ELR (cell line): Measurements from ENCODE around the gene C16orf92.

Experiments used
- DNase-seq: peaks from one replicate; pipeline ENCODE4 v3.0.0-alpha.2; 2015; ENCODE audit warnings: low read depth

The C16orf92 gene

GRCh38 chr16:30022887-30023286, at the start of gene C16orf92:
Gene C16orf92, plus strand, starts transcription at chr16:30023198. Its CDS starts 143 bp downstream, at chr16:30023341.
- DNase-seq = no peak

- peak; percentile 97 for DNase-seq
Measured at GRCh38 chr16:29973384-29974246, 49.4 kb upstream of the C16orf92 start, which contains the start of gene TAOK2. Gene TAOK2, plus strand, starts transcription at chr16:29973868. Its CDS starts 3,905 bp downstream, at chr16:29977773.

DNA sequence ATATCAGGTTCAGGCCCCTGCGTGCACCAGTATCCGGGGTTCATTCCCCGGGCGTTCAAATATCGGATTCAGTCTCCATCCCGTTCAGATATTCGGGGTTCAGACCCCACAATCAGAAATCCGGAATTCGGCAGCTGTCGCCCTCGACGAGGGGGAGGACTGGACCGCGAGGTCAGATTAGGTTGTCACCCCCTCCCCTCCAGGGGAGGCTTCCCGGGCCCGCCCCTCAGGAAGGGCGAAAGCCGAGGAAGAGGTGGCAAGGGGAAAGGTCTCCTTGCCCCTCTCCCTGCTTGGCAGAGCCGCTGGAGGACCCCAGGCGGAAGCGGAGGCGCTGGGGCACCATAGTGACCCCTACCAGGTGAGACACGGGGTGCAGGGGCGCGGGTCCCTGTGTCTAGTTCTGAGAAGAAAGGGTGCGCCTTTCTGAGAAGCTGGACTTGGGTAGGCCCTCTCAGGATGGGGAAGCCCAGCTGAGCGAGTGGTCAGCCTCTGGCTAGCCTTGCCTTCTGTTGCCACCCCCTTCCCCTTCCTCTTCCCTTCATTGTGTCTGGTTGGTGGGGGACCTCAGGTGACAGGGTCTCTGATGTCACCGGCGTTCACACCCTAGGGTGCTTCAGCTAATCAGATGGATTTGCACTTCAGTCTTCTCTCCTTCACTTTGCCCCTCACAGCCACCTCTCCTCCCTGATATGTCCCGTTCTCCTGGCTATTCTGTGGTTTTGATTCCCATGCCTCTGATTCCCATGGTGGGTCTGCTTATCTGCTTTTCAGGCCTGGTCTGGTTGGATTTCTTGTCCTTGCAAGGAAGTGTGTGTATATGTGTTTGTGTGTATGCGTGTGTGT, 48.5 kb upstream of the C16orf92 start:
- DNase-seq = peak; percentile 34

GRCh38 chr16:29975134-29975538, 47.9 kb upstream of the C16orf92 start:
- DNase-seq = no peak

- DNase-seq = peak; percentile 11
Measured at GRCh38 chr16:29975811-29976511, 47.0 kb upstream of the C16orf92 start.

- no peak for DNase-seq
Measured at GRCh38 chr16:29977063-29977825, 45.8 kb upstream of the C16orf92 start.

DNA sequence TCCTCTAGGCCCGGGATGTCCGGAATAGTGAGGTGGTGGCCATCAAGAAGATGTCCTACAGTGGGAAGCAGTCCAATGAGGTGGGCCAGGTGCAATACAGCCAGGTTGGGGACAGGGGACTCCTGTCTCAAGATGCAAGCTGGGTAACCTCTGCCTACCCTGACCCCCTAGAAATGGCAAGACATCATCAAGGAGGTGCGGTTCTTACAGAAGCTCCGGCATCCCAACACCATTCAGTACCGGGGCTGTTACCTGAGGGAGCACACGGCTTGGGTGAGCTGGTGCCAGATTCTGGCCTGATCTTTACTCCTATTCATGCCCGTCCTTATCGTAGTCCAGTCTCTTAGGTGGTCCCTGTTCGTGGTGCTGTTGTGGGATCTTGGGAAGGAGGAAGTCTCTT, 44.9 kb upstream of the C16orf92 start:
- DNase-seq = no peak

DNA sequence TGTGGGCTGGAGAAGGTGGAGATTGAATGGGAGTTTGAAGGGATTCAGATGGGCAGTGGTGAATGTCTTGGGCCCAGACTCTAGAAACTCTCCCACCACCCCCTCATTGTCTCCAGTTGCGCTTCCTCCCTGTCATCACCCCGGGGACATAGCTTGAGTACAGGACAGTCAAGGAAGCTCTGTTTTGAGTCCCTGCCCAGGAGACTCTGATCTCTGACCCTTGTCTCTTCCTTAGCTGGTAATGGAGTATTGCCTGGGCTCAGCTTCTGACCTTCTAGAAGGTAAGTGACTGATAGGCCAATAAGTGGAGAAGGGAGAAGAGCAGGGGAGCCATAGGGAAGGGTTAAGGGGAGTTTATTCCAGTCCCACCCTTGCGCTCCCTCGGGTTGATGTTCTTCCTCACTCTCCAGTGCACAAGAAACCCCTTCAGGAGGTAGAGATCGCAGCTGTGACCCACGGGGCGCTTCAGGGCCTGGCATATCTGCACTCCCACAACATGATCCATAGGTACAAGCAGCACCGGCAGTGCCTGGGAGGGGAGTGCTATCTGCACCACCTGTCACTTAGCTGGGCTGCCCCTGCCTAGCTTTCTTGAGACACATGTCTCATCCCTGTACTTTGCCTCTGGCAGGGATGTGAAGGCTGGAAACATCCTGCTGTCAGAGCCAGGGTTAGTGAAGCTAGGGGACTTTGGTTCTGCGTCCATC, 44.3 kb upstream of the C16orf92 start:
- no peak for DNase-seq

DNA sequence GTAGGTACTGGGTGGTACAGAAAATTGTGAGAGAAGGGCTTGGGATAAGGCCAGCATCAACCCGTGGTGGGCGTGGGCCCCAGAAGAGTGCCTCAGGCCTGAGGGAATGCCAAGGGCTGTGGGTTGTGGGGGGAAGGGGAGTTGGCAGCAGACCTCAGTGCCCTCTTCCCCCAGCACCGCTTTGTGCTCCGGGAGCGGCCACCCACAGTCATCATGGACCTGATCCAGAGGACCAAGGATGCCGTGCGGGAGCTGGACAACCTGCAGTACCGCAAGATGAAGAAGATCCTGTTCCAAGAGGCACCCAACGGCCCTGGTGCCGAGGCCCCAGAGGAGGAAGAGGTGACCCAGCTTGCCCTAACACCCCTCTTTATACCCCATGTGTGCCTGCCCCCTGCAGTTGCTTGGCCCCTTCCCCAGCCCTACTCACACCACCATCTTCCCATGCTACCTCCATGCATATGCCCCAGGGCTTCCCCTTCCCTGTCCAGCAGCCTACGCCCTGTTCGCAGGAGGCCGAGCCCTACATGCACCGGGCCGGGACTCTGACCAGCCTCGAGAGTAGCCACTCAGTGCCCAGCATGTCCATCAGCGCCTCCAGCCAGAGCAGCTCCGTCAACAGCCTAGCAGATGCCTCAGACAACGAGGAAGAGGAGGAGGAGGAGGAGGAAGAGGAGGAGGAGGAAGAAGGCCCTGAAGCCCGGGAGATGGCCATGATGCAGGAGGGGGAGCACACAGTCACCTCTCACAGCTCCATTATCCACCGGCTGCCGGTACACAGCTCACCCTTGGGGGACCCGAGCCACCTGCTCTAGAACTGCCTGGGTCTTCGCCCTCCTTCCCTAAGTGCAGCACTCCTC, 40.2 kb upstream of the C16orf92 start:
- no peak for DNase-seq

DNA sequence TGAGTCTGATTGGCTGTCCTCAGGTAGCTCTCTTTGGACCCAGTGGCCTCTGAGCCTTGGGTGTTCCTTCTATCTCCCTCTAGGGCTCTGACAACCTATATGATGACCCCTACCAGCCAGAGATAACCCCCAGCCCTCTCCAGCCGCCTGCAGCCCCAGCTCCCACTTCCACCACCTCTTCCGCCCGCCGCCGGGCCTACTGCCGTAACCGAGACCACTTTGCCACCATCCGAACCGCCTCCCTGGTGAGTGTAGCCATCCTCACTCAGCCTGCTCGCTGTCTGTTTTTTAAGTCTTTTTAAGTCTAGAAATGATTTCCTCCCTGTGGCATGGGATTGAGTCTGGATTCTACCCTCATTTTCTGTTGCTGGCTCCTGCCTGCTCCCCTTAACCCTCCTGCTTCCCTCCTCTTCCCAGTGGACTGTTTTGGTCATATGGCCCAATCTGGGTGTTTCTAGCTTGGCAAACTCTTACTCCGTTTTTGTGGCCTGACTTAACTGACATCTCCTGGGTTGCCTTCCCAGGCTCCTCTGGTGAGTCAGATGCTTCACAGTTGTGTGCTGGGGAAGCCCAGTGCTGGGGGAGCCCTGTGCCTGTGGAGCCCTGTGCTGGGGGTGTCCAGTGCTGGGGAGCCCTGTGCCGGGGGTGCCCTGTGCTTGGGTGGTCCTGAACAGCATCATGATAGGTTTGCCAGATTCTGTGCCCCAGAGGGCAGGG, 39.4 kb upstream of the C16orf92 start:
- DNase-seq = no peak

DNA sequence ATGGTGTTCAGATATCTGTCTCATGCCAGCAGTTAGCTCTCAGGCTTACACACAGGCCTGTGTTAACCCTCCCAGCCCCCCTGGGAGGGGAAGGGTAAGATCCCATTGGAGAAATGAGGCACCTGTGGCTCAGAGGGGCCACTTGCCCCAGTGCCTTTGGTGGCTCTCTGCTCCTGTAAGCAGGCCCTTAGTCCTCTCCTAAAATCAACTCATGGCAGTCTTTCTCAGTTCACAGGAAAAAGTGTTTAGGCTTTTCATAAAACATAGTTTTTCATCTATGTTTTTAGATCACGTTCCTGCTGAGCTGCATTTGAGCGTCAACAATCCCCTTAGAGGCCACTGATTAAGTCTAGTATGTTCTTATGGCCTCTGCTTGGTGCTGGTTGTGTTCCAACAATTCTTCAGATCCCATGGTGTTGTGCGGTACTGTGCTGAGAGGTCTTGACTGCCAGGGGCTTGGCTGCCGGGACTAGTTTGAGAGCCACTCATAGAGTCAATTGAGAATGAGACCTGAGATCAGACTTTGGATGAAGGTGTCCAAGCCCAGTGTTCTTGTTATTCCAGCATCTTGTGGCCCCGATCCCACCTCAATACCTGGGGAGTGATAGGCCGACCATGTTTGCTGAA, 38.7 kb upstream of the C16orf92 start:
- DNase-seq = no peak

- no peak for DNase-seq
Measured at GRCh38 chr16:29984764-29985147, 38.2 kb upstream of the C16orf92 start.

DNA sequence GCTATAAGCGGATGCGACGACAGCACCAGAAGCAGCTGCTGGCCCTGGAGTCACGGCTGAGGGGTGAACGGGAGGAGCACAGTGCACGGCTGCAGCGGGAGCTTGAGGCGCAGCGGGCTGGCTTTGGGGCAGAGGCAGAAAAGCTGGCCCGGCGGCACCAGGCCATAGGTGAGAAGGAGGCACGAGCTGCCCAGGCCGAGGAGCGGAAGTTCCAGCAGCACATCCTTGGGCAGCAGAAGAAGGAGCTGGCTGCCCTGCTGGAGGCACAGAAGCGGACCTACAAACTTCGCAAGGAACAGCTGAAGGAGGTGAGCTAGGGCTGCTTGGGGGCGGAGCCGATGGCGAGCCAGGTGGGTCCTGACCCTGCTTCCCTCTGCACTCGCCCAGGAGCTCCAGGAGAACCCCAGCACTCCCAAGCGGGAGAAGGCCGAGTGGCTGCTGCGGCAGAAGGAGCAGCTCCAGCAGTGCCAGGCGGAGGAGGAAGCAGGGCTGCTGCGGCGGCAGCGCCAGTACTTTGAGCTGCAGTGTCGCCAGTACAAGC, 37.7 kb upstream of the C16orf92 start:
- DNase-seq = no peak

GRCh38 chr16:29986231-29986630, 36.8 kb upstream of the C16orf92 start:
- DNase-seq = no peak

GRCh38 chr16:29986931-29987330, 36.1 kb upstream of the C16orf92 start:
- no peak for DNase-seq

GRCh38 chr16:29987371-29988085, 35.5 kb upstream of the C16orf92 start:
- DNase-seq = no peak

DNA sequence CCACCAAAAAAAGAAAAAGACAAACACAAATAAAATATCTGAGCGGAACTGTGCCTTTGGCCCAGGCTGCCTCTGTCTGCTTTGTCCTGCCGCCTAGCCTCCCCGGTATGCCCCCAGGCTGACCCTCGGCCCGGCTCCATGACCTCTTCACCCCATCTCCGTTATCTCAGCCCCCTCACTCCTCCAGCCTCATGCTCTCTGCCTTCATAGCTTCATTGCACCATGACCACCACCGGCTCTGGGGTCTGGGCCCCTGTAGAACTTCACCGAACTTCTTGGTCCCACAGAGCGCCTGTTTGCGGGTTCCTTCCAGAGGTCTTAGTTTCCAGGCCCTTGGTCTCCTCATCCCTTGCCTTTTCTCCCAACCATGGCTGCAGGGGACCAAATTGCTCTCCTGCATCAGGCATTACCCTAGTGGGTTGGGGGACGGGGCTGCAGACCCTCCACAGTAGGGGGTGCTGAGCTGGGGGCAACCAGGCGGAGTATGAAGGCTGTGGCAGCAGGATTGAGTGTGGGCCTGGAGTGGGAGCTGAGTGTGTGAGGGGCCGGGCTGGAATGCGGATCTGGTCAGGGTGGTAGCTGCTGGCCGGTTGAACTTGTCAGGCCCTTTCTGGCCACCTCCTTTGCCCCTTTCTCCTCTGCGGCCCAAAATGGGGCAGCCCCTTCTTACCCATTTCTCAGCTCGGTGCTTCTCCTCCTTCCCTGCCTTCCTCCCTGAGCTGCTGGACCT, 34.5 kb upstream of the C16orf92 start:
- no peak for DNase-seq
